DND-41 (cell line): ENCODE data around the gene WRAP53.

ENCODE experiments used
- ATAC-seq: fragments of 200-7000 bp; cut with Tn5 transposase; 3 replicates; pipeline ENCODE4 v1.9.1; 2021; ENCODE audit warnings: low read depth; ENCODE audit not compliant: insufficient read depth
- DNase-seq: peaks from one replicate; pipeline ENCODE4 v3.0.0-alpha.2; 2020
- H2AFZ ChIP-seq: 2 replicates; pipeline ENCODE4 v1.6.0; 2012; ENCODE audit warnings: low read depth, low read length
- H3K27ac ChIP-seq: 2 replicates; pipeline ENCODE4 v1.5.1; 2012; ENCODE audit warnings: low read length, inconsistent platforms
- H3K27me3 ChIP-seq: fragments of 200-600 bp; sonication (generic); 2 replicates; pipeline ENCODE4 v1.6.0; 2012; ENCODE audit warnings: low read length, mild to moderate bottlenecking, inconsistent platforms; ENCODE audit not compliant: insufficient read depth, poor library complexity
- H3K36me3 ChIP-seq: 2 replicates; pipeline ENCODE4 v1.5.1; 2012; ENCODE audit warnings: low read length, inconsistent platforms; ENCODE audit not compliant: insufficient read depth
- H3K4me1 ChIP-seq: 2 replicates; pipeline ENCODE4 v1.5.1; 2012; ENCODE audit warnings: mild to moderate bottlenecking, low read length; ENCODE audit not compliant: insufficient read depth
- H3K4me2 ChIP-seq: 2 replicates; pipeline ENCODE4 v1.6.0; 2012; ENCODE audit warnings: mild to moderate bottlenecking, moderate library complexity, low read length, inconsistent platforms; ENCODE audit not compliant: insufficient read depth
- H3K4me3 ChIP-seq, 2 experiments: fragments of 200-600 bp in 1 of 2; shearing (Covaris generic) in 1 of 2; 2 replicates each; pipeline ENCODE4 v1.5.1; 2012 to 2016; ENCODE audit warnings: inconsistent platforms in 2 of 2, low read length in 2 of 2, mild to moderate bottlenecking in 2 of 2, low read depth in 1 of 2, moderate library complexity in 1 of 2
- H3K79me2 ChIP-seq: 2 replicates; pipeline ENCODE4 v1.6.0; 2012; ENCODE audit warnings: low read length, inconsistent platforms; ENCODE audit not compliant: insufficient read depth
- H3K9ac ChIP-seq: 2 replicates; pipeline ENCODE4 v1.6.0; 2012; ENCODE audit warnings: low read depth, mild to moderate bottlenecking, inconsistent platforms, low read length, moderate library complexity
- H3K9me3 ChIP-seq: 2 replicates; pipeline ENCODE4 v1.5.1; 2012; ENCODE audit warnings: low read length, moderate library complexity, mild to moderate bottlenecking, inconsistent platforms; ENCODE audit not compliant: insufficient read depth, severe bottlenecking
- H4K20me1 ChIP-seq: 2 replicates; pipeline ENCODE4 v1.6.0; 2012; ENCODE audit warnings: low read length; ENCODE audit not compliant: insufficient read depth
- EZH2 ChIP-seq: IDR thresholded peaks from 3 replicates; pipeline ENCODE4 v1.6.1; 2012; ENCODE audit warnings: borderline replicate concordance, low read depth, mild to moderate bottlenecking, moderate library complexity, low read length, inconsistent platforms; ENCODE audit not compliant: severe bottlenecking
- TF ChIP-seq, protein P1 (sequence below): IDR thresholded peaks from 2 replicates; pipeline ENCODE4 v1.5.1; 2012; ENCODE audit warnings: borderline replicate concordance, low read length, moderate library complexity, mild to moderate bottlenecking; ENCODE audit not compliant: poor library complexity, severe bottlenecking; ENCODE audit errors: extremely low read depth

WRAP53 gene

DNA sequence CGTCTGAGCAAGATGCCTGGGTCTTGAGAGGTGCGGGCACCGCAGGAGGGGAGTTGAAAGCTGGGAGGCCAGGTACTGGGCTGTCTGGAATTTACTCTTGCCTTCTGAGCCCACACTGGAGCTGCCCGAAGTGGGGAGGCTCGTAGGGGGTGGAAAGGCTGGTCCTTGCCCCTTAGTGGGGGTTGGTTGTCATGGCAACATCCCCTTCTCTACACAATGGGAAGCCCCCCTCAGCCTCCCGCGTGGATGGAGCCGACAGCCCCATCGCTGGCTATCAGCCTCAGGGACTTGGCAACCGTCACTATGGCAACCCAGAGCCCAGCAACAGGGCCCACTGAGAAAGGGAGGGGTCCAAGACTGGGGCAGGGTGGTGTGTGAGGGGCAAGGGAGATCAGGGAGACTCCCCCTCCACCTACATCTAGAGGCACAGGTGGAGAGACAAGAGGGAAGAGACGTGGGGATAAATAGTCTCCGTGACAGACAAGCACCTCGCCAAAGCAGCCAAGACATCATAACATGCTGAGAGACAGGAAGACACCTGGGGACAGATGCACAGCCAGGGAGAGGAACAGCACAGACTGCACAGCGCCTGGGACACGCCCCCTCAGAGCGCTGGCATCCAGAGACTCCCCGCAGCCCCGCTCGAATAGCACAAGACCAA, 24.0 kb downstream of the WRAP53 start:
- Histone ChIP-seq H3K27ac (no peak overlapping the region), H3K27me3 (peaks cover 30% of the 10 kb centered on the region), H3K9ac (no peak overlapping the region), H3K36me3 (no peaks in the 10 kb centered on the region), H3K4me2 (no peak overlapping the region), H4K20me1 (peaks cover 7% of the 10 kb centered on the region), H3K9me3 (no peaks in the 10 kb centered on the region), H3K4me1 (peaks cover 20% of the 10 kb centered on the region), H3K79me2 (no peaks in the 10 kb centered on the region), H3K4me3 (no peak overlapping the region), H2AFZ (no peak overlapping the region)
- DNase-seq (peak; percentile 30), ATAC-seq (peak; percentile 47; the same call in 2 of the 3 replicates)
- TF ChIP-seq EZH2: no peak
- TF ChIP-seq, protein P1, sequence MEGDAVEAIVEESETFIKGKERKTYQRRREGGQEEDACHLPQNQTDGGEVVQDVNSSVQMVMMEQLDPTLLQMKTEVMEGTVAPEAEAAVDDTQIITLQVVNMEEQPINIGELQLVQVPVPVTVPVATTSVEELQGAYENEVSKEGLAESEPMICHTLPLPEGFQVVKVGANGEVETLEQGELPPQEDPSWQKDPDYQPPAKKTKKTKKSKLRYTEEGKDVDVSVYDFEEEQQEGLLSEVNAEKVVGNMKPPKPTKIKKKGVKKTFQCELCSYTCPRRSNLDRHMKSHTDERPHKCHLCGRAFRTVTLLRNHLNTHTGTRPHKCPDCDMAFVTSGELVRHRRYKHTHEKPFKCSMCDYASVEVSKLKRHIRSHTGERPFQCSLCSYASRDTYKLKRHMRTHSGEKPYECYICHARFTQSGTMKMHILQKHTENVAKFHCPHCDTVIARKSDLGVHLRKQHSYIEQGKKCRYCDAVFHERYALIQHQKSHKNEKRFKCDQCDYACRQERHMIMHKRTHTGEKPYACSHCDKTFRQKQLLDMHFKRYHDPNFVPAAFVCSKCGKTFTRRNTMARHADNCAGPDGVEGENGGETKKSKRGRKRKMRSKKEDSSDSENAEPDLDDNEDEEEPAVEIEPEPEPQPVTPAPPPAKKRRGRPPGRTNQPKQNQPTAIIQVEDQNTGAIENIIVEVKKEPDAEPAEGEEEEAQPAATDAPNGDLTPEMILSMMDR: no peak

DNA sequence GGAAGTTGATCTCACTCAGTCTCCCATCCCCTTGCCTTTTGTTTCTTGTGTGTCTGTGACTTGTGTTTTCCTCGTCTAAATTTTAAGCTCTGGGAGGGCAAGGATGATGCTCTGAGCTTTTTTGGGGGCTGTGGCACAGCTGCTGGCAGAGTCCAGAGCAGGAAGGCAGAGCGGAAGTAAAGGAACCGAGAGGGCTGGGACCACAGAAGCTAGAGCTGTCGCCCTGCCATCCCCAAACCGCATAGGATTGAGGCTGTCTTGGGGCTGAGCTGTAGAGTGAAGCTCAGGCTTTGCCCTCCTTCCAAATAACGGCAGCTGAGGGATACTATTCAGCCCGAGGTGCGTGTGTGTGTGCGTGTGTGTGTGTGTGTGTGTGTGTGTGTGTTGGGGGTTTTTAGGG, 25.5 kb downstream of the WRAP53 start:
- no peaks in the 10 kb centered on the region for H3K36me3 ChIP-seq
- peaks cover 27% of the 10 kb centered on the region for H3K4me1 ChIP-seq
- peaks cover 45% of the 10 kb centered on the region for H3K27me3 ChIP-seq
- no peak overlapping the region for H3K9ac ChIP-seq
- 0 out of 2 replicates have a peak overlapping the region, but pooled peaks have one; percentile 4 for H2AFZ ChIP-seq
- H3K79me2 ChIP-seq: no peaks in the 10 kb centered on the region
- peak; percentile 92 for ATAC-seq
- 0 out of 2 replicates have a peak overlapping the region, but pooled peaks have one; percentile 2 for H3K4me2 ChIP-seq
- H4K20me1 ChIP-seq: peaks cover 5% of the 10 kb centered on the region
- DNase-seq: peak; percentile 67
- H3K27ac ChIP-seq: 0 out of 2 replicates have a peak overlapping the region, but pooled peaks have one; percentile 25
- H3K4me3 ChIP-seq: no peak overlapping the region
- no peak for TF ChIP-seq EZH2
- TF ChIP-seq, protein P1: no peak
- H3K9me3 ChIP-seq: no peaks in the 10 kb centered on the region

DNA sequence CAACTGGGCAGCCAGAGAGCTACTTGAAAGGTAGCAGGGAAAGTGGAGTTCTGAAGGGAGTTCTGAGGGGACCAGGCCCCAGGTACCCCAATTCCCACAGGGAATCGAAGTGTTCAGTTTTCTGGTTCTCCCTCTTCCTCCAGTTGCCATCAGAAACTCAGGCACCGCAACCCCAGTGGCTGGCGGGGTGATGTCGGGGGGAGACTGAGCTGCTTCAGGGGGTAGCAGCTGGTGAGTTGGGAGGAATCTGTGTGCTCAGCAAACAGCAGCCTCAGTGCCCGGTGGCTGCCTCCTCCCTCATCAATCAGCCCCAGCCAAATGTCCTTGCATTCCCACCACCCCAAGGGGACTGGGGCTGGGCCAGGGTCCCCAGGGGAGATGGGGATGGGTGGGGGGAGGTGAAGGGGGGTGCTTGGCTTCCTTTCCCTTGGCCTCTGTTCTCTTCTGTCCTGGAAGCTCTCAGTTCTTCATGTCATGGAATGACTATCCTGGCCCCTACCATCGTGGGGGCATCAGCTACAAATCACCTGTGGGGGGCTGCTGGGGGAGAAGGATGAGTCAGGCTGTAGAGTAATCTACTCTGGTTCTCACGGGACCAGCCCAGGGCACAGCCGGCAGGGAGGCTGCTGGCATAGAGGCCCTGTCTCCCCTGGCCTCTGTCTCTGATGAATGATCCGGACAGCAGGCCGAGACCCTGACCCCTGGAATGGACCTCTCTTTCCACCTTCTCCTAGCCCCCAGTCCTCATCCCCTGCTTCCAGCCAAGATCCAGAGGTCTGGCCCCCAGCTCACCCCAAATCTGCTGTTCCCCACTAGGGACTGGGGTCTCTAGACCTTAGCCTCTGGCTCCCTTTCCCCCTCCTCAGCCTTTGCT, 26.7 kb downstream of the WRAP53 start:
- H3K9ac ChIP-seq: no peak overlapping the region
- DNase-seq: no peak
- ATAC-seq: no peak

More for the DNA sequence above, 26.7 kb downstream of the WRAP53 start:
- Histone ChIP-seq H3K4me1 (peaks cover 27% of the 10 kb centered on the region), H3K9me3 (no peaks in the 10 kb centered on the region), H3K4me2 (peak overlapping the region; percentile 11; the same call in 1 of the 2 replicates), H4K20me1 (peaks cover 5% of the 10 kb centered on the region), H3K36me3 (no peaks in the 10 kb centered on the region), H3K27me3 (peaks cover 55% of the 10 kb centered on the region), H3K79me2 (no peaks in the 10 kb centered on the region), H2AFZ (no peak overlapping the region), H3K4me3 (no peak overlapping the region), H3K27ac (no peak overlapping the region)
- TF ChIP-seq, protein P1: no peak
- TF ChIP-seq EZH2: no peak
